ENCODE results near the gene SLC13A2.

The SLC13A2 gene

GRCh38 chr17:28527859-28528258 is 54.4 kb downstream of the SLC13A2 start:
- H3K27me3 Mint-ChIP-seq = no peaks in the 10 kb centered on the region
- H3K4me3 Mint-ChIP-seq = no peak overlapping the region
- H3K9me3 Mint-ChIP-seq = no peaks in the 10 kb centered on the region
- no peaks in the 10 kb centered on the region for H3K36me3 Mint-ChIP-seq (ENCODE audit: low read depth)
- no peaks in the 10 kb centered on the region for H3K4me1 Mint-ChIP-seq (ENCODE audit: low read depth)
- H3K27ac Mint-ChIP-seq = no peak overlapping the region

DNA sequence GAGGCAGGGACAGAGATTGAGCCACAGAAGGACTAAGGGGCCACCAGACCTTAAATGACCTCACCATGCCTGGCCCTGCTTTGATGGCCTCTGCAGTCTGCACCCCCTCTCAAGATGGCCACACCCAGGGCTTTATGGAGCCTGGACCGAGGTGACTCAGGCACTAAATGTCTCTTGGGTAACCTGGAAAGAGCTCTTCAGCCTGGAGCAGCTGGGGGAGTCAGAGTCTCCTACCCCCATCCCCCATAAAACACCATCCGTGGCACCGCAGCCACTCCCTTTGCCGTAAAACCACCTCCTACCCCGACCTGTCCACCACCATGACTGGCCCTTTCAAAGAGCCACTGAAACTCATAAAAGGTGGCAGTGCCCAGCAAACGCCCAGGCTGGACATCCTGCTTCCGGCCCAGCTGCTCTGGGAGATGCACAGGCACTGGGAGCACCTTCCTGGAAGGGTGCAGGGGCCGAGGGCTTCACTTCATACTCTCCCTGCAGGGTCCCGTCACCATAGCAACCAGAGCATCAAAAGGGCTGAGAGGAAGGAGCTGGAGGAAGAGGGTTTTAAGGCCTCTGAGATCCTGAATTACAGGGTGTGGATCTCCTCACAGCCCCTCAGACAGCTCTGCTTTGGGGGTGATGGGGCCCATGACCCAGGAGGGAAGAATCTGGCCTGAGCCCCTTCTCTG is 55.0 kb downstream of the SLC13A2 start:
- no peak overlapping the region for H3K4me3 Mint-ChIP-seq

GRCh38 chr17:28529013-28529400 is 55.6 kb downstream of the SLC13A2 start:
- Mint-ChIP-seq H3K27ac (no peak overlapping the region), H3K4me1 (ENCODE audit: low read depth) (no peaks in the 10 kb centered on the region), H3K9me3 (no peaks in the 10 kb centered on the region), H3K27me3 (no peaks in the 10 kb centered on the region), H3K4me3 (no peak overlapping the region), H3K36me3 (ENCODE audit: low read depth) (no peaks in the 10 kb centered on the region)

More for the DNA sequence above, 55.0 kb downstream of the SLC13A2 start:
- no peaks in the 10 kb centered on the region for H3K36me3 Mint-ChIP-seq (ENCODE audit: low read depth)
- no peaks in the 10 kb centered on the region for H3K27me3 Mint-ChIP-seq
- no peak overlapping the region for H3K27ac Mint-ChIP-seq
- no peaks in the 10 kb centered on the region for H3K9me3 Mint-ChIP-seq
- H3K4me1 Mint-ChIP-seq (ENCODE audit: low read depth) = no peaks in the 10 kb centered on the region

- H3K36me3 Mint-ChIP-seq (ENCODE audit: low read depth) = no peaks in the 10 kb centered on the region
- H3K4me3 Mint-ChIP-seq = no peak overlapping the region
- H3K9me3 Mint-ChIP-seq = no peaks in the 10 kb centered on the region
- H3K27ac Mint-ChIP-seq = no peak overlapping the region
- no peaks in the 10 kb centered on the region for H3K4me1 Mint-ChIP-seq (ENCODE audit: low read depth)
- no peaks in the 10 kb centered on the region for H3K27me3 Mint-ChIP-seq
Observed at GRCh38 chr17:28530250-28530649, 56.8 kb downstream of the SLC13A2 start.

DNA sequence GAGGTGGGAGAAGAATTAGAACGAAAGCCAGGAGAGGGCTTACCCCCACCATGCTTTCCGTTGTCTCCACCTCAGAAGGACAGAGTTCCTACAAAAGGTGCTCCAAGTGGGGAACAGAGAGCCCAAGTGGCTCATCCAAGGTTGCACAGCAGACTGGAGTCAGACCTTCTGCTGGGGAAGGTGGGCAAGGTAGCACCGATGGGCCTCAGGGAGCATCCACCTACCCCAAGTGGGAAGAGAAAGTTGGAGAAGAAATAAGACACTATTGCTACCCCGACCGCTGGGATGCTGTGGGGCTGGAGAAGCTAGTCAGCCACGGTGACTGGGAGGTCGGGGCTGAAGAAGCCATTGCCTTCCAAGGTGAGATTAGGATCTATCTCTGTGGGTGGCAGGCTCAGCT is 57.5 kb downstream of the SLC13A2 start:
- H3K4me3 Mint-ChIP-seq = no peak overlapping the region
- H3K27ac Mint-ChIP-seq = no peak overlapping the region
- H3K9me3 Mint-ChIP-seq = no peaks in the 10 kb centered on the region

GRCh38 chr17:28532050-28532960 is 58.9 kb downstream of the SLC13A2 start:
- Mint-ChIP-seq H3K36me3 (ENCODE audit: low read depth) (no peaks in the 10 kb centered on the region), H3K27ac (no peak overlapping the region)

More for the DNA sequence above, 57.5 kb downstream of the SLC13A2 start:
- no peaks in the 10 kb centered on the region for H3K27me3 Mint-ChIP-seq
- no peaks in the 10 kb centered on the region for H3K36me3 Mint-ChIP-seq (ENCODE audit: low read depth)
- no peaks in the 10 kb centered on the region for H3K4me1 Mint-ChIP-seq (ENCODE audit: low read depth)

GRCh38 chr17:28533091-28533807 is 59.8 kb downstream of the SLC13A2 start:
- no peak overlapping the region for H3K4me3 Mint-ChIP-seq
- H3K27ac Mint-ChIP-seq = no peak overlapping the region
- H3K4me1 Mint-ChIP-seq (ENCODE audit: low read depth) = no peaks in the 10 kb centered on the region
- H3K27me3 Mint-ChIP-seq = no peaks in the 10 kb centered on the region
- no peaks in the 10 kb centered on the region for H3K9me3 Mint-ChIP-seq
- no peaks in the 10 kb centered on the region for H3K36me3 Mint-ChIP-seq (ENCODE audit: low read depth)

More at GRCh38 chr17:28532050-28532960, 58.9 kb downstream of the SLC13A2 start:
- no peak overlapping the region for H3K4me3 Mint-ChIP-seq
- H3K27me3 Mint-ChIP-seq = no peaks in the 10 kb centered on the region
- no peaks in the 10 kb centered on the region for H3K9me3 Mint-ChIP-seq
- H3K4me1 Mint-ChIP-seq (ENCODE audit: low read depth) = no peaks in the 10 kb centered on the region

GRCh38 chr17:28534740-28535375 is 61.4 kb downstream of the SLC13A2 start:
- H3K4me3 Mint-ChIP-seq = no peak overlapping the region
- H3K36me3 Mint-ChIP-seq (ENCODE audit: low read depth) = no peaks in the 10 kb centered on the region
- H3K27ac Mint-ChIP-seq = no peak overlapping the region

DNA sequence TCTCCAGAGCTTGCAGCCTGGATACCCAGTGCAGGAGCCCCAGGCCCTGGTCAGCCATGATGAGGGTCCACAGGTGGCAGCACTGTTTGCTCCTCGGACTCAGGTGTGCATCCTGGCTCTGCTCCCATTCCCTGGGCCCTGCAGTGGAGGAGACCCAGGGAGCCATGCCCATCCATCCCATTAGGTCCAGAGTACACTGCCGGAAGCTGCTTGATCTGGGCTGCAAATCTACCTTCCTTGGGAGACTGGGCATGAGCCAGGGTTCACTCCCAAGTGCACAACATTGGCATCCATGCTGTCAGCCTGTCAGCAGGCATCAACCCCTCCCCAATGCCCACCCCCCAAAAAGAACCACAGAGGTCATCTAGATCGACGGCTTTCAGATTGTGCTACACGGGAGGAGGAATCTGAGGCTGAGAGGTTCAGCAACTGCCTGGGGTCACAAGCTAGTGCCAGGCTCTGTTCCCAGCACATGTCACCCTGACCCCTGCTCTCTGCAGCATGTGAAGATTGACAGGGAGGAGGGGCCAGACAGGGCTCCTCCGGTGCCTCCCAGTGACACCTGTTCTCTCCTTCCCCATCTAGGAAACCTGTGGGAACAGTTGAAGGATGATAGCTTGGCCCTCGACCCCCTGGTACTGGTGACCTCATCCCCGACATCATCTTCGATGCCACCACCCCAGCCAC is 63.2 kb downstream of the SLC13A2 start:
- H3K27me3 Mint-ChIP-seq = no peaks in the 10 kb centered on the region
- no peak overlapping the region for H3K4me3 Mint-ChIP-seq
- H3K4me1 Mint-ChIP-seq (ENCODE audit: low read depth) = no peaks in the 10 kb centered on the region
- H3K36me3 Mint-ChIP-seq (ENCODE audit: low read depth) = no peaks in the 10 kb centered on the region
- no peaks in the 10 kb centered on the region for H3K9me3 Mint-ChIP-seq
- no peak overlapping the region for H3K27ac Mint-ChIP-seq

More at GRCh38 chr17:28534740-28535375, 61.4 kb downstream of the SLC13A2 start:
- Mint-ChIP-seq H3K9me3 (no peaks in the 10 kb centered on the region), H3K4me1 (ENCODE audit: low read depth) (no peaks in the 10 kb centered on the region), H3K27me3 (no peaks in the 10 kb centered on the region)

DNA sequence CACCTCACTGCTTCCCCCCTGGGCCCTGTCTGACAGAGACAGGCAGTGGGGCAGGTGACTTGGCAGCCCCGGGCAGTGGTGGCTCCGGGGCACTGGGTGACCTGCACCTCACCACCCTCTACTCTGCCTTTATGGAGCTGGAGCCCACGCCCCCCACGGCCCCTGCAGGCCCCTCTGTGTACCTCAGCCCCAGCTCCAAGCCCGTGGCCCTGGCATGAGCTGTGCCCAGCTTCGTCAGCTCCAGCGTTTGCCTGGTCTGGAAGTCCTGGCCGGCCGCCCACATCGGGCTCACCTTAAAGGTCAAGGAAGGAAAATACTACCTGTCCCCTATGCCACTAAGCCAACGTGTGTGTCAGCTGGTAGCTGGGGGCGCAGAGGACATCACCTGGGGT is 63.8 kb downstream of the SLC13A2 start:
- Mint-ChIP-seq H3K27ac (no peak overlapping the region), H3K36me3 (ENCODE audit: low read depth) (no peaks in the 10 kb centered on the region), H3K27me3 (no peaks in the 10 kb centered on the region), H3K4me3 (no peak overlapping the region), H3K9me3 (no peaks in the 10 kb centered on the region), H3K4me1 (ENCODE audit: low read depth) (no peaks in the 10 kb centered on the region)

DNA sequence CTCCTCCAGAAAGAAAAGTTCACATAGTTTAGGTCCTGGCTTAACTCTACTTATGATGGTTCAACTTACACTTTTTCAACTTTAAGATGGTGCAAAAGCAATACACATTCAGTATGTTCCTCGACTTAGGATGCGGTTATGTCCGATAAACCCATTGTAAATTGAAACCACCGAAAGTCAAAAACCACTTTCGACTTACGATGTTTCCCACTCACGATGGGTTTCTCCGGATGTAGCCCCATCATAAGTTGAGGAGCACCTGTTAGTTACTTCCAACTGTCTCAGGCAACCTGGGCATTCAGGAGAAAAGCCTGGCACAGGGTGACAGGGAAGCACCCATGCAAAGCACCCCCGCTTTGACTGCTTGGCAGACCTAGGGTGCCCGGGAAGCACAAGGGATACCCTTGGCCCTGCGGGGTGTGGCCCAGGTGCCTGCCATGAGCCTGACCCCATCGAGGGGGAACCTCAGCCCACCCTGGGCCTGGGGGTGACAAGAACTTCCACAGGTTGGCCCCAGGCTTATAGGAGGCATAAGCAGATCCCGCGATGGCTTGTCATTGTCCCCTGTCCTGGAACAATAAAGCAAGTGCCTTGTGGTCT is 65.0 kb downstream of the SLC13A2 start:
- Mint-ChIP-seq H3K27me3 (no peaks in the 10 kb centered on the region), H3K27ac (no peak overlapping the region), H3K9me3 (no peaks in the 10 kb centered on the region), H3K4me1 (ENCODE audit: low read depth) (no peaks in the 10 kb centered on the region), H3K36me3 (ENCODE audit: low read depth) (no peaks in the 10 kb centered on the region), H3K4me3 (no peak overlapping the region)

- no peak overlapping the region for H3K4me3 Mint-ChIP-seq
- H3K27ac Mint-ChIP-seq = no peak overlapping the region
- no peaks in the 10 kb centered on the region for H3K36me3 Mint-ChIP-seq (ENCODE audit: low read depth)
- no peaks in the 10 kb centered on the region for H3K27me3 Mint-ChIP-seq
- no peaks in the 10 kb centered on the region for H3K9me3 Mint-ChIP-seq
- H3K4me1 Mint-ChIP-seq (ENCODE audit: low read depth) = no peaks in the 10 kb centered on the region
Observed at GRCh38 chr17:28540231-28540630, 66.8 kb downstream of the SLC13A2 start.

DNA sequence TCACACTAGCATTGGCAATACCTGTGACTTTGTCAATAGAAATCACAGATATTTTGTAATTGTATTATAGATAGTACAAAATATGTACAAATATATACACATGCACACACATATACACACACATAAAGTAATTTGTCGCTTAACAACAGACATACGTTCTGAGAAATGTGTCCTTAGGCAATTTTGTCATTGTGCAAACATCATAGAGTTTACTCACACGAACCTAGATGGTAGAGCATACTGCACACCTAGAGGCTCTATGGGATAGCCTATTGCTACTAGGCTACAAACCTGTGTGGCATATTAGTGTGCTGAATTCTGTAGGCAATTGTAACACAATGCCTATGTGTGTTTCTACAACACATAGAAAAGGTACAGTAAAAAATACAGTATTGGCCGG is 68.0 kb downstream of the SLC13A2 start:
- Mint-ChIP-seq H3K9me3 (no peaks in the 10 kb centered on the region), H3K27ac (no peak overlapping the region), H3K27me3 (no peaks in the 10 kb centered on the region), H3K36me3 (ENCODE audit: low read depth) (no peaks in the 10 kb centered on the region), H3K4me3 (no peak overlapping the region), H3K4me1 (ENCODE audit: low read depth) (no peaks in the 10 kb centered on the region)
